GM12874 (cell line): ENCODE data around the gene LRP5.

Source experiments
- TF ChIP-seq, protein P1 (sequence below): IDR thresholded peaks from 2 replicates; pipeline ENCODE4 v1.5.1; 2011; ENCODE audit warnings: low read depth, mild to moderate bottlenecking, control low read depth, low read length, moderate library complexity; ENCODE audit not compliant: insufficient read depth

LRP5 gene

GRCh38 chr11:68274306-68274705 lies 38.1 kb upstream of the LRP5 start:
- TF ChIP-seq, protein P1, sequence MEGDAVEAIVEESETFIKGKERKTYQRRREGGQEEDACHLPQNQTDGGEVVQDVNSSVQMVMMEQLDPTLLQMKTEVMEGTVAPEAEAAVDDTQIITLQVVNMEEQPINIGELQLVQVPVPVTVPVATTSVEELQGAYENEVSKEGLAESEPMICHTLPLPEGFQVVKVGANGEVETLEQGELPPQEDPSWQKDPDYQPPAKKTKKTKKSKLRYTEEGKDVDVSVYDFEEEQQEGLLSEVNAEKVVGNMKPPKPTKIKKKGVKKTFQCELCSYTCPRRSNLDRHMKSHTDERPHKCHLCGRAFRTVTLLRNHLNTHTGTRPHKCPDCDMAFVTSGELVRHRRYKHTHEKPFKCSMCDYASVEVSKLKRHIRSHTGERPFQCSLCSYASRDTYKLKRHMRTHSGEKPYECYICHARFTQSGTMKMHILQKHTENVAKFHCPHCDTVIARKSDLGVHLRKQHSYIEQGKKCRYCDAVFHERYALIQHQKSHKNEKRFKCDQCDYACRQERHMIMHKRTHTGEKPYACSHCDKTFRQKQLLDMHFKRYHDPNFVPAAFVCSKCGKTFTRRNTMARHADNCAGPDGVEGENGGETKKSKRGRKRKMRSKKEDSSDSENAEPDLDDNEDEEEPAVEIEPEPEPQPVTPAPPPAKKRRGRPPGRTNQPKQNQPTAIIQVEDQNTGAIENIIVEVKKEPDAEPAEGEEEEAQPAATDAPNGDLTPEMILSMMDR, result no peak

DNA sequence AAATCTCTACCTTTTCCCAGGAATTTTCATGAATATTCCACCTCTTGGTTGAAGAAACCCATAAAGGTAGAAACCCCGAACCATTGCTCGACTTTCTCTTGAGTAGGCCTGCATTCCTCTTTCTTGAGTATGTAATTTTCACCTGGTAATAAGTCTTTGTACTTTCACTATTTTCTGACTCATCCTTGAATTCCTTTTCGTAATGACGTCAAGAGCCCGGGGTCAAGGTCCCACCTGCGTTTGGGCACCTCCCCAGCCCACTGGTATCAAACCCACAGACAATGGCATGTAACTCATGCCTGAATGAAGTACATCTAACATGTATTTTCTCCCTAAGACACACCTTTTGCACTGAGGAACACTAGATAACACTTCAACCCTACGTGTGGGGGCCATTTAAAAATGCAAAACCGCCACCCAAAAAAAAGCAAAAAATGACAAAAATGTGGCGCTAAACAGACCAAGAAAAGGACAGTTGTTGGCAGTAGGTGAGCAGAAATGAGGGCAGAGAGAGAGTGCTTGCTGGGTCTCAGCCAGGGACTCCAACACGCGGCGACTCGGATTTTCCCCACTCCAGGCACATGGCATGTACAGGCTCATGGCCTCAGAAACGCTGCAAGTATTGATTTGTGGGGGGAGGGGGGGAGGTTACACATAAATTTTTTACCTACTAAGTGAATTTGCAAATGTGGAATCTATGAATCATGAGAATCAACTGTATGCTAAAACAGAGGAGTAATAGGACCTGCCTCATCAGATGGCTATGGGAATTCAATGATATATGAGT lies 36.5 kb upstream of the LRP5 start:
- TF ChIP-seq, protein P1, result no peak

- TF ChIP-seq, protein P1, result no peak
Measured at GRCh38 chr11:68276861-68277260, 35.5 kb upstream of the LRP5 start.

- TF ChIP-seq, protein P1, result no peak
Measured at GRCh38 chr11:68279676-68280075, 32.7 kb upstream of the LRP5 start.

DNA sequence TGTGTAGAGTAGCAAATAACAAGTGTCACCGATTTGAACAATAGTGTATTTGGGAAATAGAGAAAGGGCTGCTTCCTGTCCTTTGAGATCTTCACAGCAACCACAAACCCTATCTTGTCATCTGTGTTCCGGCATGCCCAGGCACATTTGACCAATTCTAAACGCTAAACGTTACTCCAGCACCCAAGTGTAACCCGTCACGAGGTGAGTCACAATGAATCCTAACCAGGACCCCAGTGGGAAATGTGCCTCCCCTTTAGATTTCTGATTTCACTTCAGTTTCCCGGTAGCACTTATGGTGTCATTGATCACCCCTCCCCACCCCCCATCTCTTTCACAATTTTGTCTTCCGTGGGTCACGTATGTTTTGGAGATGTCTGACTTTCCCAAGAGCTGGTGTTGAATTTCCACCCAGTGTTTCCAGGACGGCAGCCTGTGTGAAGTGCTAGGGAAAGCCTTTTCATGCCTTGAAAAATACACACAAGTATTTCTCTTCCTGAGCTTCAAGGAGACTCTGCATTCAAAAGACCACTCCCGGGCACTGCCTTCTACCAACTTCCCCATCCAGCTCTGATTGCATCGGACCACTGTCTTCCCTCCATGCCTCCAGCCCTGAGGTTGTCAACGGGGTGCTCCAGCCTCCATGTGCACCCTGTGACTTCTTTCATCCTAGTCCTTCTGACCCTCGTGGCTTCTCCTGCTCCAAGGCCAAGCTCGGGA lies 30.1 kb upstream of the LRP5 start:
- TF ChIP-seq, protein P1, result no peak

DNA sequence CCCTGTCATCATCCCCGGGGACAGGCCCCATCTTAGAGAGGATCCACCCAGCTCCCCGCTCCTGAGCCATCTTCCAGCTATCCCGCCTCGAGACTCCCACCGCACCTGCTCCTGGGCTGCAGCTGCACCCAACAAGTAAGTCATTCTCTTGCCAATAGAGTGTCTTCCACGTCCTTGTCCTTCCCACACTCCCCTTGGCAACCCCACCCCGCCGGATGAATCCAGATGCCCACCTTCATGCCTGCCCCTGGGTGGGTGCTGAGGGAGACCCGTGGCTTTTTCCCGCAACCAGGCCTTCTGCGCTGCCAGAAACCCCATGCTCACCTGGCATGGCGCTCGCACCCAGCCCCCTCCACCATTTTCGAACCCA lies 29.5 kb upstream of the LRP5 start:
- TF ChIP-seq, protein P1, result no peak

- TF ChIP-seq, protein P1, result no peak
Measured at GRCh38 chr11:68287419-68287818, 25.0 kb upstream of the LRP5 start.
